SK-N-SH treated with all-trans-retinoic acid at 6 μM for 48 hours (cell line): ENCODE results near the gene GID8.

Experiments used
- ATAC-seq: fragments of 200-7000 bp; cut with Tn5 transposase; 3 replicates; pipeline ENCODE4 v1.9.1; 2020; ENCODE audit warnings: mild to moderate bottlenecking, moderate library complexity
- ARNTL ChIP-seq: fragments of 450-650 bp; formaldehyde crosslinking; IDR thresholded peaks from 2 replicates; pipeline ENCODE4 v1.5.0; 2020; ENCODE audit warnings: low read depth, mild to moderate bottlenecking, moderate library complexity, borderline replicate concordance
- BACH2 ChIP-seq: fragments of 250-450 bp; sonication (Bioruptor Pico); IDR thresholded peaks from 2 replicates; pipeline ENCODE4 v1.9.0; 2021; ENCODE audit warnings: mild to moderate bottlenecking, borderline replicate concordance
- CREB5 ChIP-seq: fragments of 250-450 bp; sonication (Bioruptor Pico); IDR thresholded peaks from 2 replicates; pipeline ENCODE4 v1.5.1; 2020; ENCODE audit warnings: low read depth, mild to moderate bottlenecking, moderate library complexity
- CSDC2 ChIP-seq: fragments of 250-450 bp; sonication (Bioruptor Pico); IDR thresholded peaks from 2 replicates; pipeline ENCODE4 v1.5.0; 2020; ENCODE audit warnings: mild to moderate bottlenecking, moderate library complexity
- ESRRG ChIP-seq: fragments of 250-450 bp; sonication (Bioruptor Pico); IDR thresholded peaks from 2 replicates; pipeline ENCODE4 v1.6.1; 2021; ENCODE audit warnings: mild to moderate bottlenecking
- GLIS3 ChIP-seq: fragments of 250-450 bp; sonication (Bioruptor Pico); IDR thresholded peaks from 2 replicates; pipeline ENCODE4 v1.5.0; 2020; ENCODE audit warnings: mild to moderate bottlenecking, moderate library complexity
- ISL1 ChIP-seq: fragments of 250-450 bp; sonication (Bioruptor Pico); IDR thresholded peaks from 2 replicates; pipeline ENCODE4 v2.1.2; 2022; ENCODE audit warnings: mild to moderate bottlenecking, moderate library complexity
- OSR1 ChIP-seq: fragments of 250-450 bp; sonication (Bioruptor Pico); IDR thresholded peaks from 2 replicates; pipeline ENCODE4 v1.8.0; 2022; ENCODE audit warnings: moderate library complexity, mild to moderate bottlenecking, inconsistent platforms
- PATZ1 ChIP-seq: fragments of 250-450 bp; sonication (Bioruptor Pico); IDR thresholded peaks from 2 replicates; pipeline ENCODE4 v1.8.0; 2020; ENCODE audit warnings: mild to moderate bottlenecking, moderate library complexity, borderline replicate concordance
- PPARA ChIP-seq: fragments of 250-450 bp; sonication (Bioruptor Pico); IDR thresholded peaks from 2 replicates; pipeline ENCODE4 v1.5.0; 2020; ENCODE audit warnings: mild to moderate bottlenecking, borderline replicate concordance
- RARB ChIP-seq: fragments of 250-450 bp; sonication (Bioruptor Pico); IDR thresholded peaks from 2 replicates; pipeline ENCODE4 v1.8.0; 2021; ENCODE audit warnings: mild to moderate bottlenecking, moderate library complexity
- SNAI2 ChIP-seq: fragments of 250-450 bp; sonication (Bioruptor Pico); IDR thresholded peaks from 2 replicates; pipeline ENCODE4 v1.5.0; 2020; ENCODE audit warnings: mild to moderate bottlenecking, moderate library complexity
- TOX ChIP-seq: fragments of 250-450 bp; sonication (Bioruptor Pico); IDR thresholded peaks from 2 replicates; pipeline ENCODE4 v1.8.0; 2021; ENCODE audit warnings: mild to moderate bottlenecking, moderate library complexity, borderline replicate concordance
- TSHZ2 ChIP-seq: fragments of 250-450 bp; sonication (Bioruptor Pico); IDR thresholded peaks from 2 replicates; pipeline ENCODE4 v1.5.0; 2020; ENCODE audit warnings: mild to moderate bottlenecking, moderate library complexity
- ZC3H10 ChIP-seq: fragments of 250-450 bp; sonication (Bioruptor Pico); IDR thresholded peaks from 2 replicates; pipeline ENCODE4 v1.5.1; 2021; ENCODE audit warnings: mild to moderate bottlenecking, moderate library complexity
- ZFP3 ChIP-seq: fragments of 250-450 bp; sonication (Bioruptor Pico); IDR thresholded peaks from 2 replicates; pipeline ENCODE4 v1.5.0; 2020; ENCODE audit warnings: mild to moderate bottlenecking, moderate library complexity
- ZFP30 ChIP-seq: fragments of 450-650 bp; formaldehyde crosslinking; IDR thresholded peaks from 2 replicates; pipeline ENCODE4 v1.5.0; 2022; ENCODE audit warnings: mild to moderate bottlenecking, moderate library complexity
- ZNF565 ChIP-seq: fragments of 450-650 bp; formaldehyde crosslinking; conservative IDR thresholded peaks from 2 replicates; pipeline ENCODE4 v1.5.0; 2020; ENCODE audit warnings: low read depth, mild to moderate bottlenecking, moderate library complexity
- ZNF70 ChIP-seq: fragments of 450-650 bp; formaldehyde crosslinking; IDR thresholded peaks from 2 replicates; pipeline ENCODE4 v1.5.0; 2020; ENCODE audit warnings: mild to moderate bottlenecking, moderate library complexity
- ZNF8 ChIP-seq: fragments of 450-650 bp; formaldehyde crosslinking; IDR thresholded peaks from 2 replicates; pipeline ENCODE4 v1.5.0; 2020; ENCODE audit warnings: mild to moderate bottlenecking, moderate library complexity
- TF ChIP-seq, protein P1 (sequence below): fragments of 250-450 bp; sonication (Bioruptor Pico); IDR thresholded peaks from 2 replicates; pipeline ENCODE4 v1.8.0; 2021; ENCODE audit warnings: low read depth, mild to moderate bottlenecking, moderate library complexity, borderline replicate concordance

The GID8 gene

GRCh38 chr20:62908971-62909791 is 28.8 kb upstream of the GID8 start:
- TF ChIP-seq PATZ1 (no peak), ESRRG (CRISPR knock-in tag) (no peak), OSR1 (CRISPR knock-in tag) (no peak), CREB5 (CRISPR knock-in tag) (no peak), ZNF8 (no peak), PPARA (CRISPR knock-in tag) (no peak), ZC3H10 (CRISPR knock-in tag) (no peak), ZFP3 (CRISPR knock-in tag) (no peak), SNAI2 (CRISPR knock-in tag) (no peak), RARB (CRISPR knock-in tag) (no peak), TSHZ2 (CRISPR knock-in tag) (no peak), ZFP30 (CRISPR knock-in tag) (no peak), BACH2 (CRISPR knock-in tag) (no peak), ARNTL (CRISPR knock-in tag) (no peak), TOX (CRISPR knock-in tag) (no peak), CSDC2 (CRISPR knock-in tag) (no peak)
- TF ChIP-seq, protein P1, sequence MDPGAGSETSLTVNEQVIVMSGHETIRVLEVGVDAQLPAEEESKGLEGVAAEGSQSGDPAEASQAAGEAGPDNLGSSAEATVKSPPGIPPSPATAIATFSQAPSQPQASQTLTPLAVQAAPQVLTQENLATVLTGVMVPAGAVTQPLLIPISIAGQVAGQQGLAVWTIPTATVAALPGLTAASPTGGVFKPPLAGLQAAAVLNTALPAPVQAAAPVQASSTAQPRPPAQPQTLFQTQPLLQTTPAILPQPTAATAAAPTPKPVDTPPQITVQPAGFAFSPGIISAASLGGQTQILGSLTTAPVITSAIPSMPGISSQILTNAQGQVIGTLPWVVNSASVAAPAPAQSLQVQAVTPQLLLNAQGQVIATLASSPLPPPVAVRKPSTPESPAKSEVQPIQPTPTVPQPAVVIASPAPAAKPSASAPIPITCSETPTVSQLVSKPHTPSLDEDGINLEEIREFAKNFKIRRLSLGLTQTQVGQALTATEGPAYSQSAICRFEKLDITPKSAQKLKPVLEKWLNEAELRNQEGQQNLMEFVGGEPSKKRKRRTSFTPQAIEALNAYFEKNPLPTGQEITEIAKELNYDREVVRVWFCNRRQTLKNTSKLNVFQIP (CRISPR knock-in tag), result no peak
- ATAC-seq, result no peak

DNA sequence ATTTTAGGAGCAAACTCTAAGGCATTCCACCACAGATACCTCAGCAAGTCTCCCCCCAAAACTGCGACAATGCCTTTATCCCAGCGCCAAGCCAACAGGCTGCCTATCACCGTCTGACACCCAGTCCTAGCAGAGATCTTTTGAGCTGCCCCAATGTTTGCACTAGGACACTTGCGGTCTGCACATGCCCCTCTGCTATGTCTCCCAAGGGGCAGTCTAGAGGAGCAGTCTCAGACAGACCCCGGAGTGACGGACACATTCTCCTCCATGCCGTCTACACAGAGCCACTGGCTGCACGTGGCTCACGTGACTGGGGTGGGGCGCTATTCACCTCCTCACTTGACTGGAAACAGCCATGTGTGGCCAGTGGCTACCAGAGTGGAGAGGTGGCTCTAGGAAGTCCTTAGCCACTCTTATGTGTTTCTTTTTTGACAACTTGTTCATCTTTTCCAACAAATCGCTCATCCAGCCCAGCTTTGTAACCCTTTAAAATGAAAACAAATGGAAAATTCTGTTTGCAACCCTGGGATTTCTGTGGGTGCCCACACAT is 27.7 kb upstream of the GID8 start:
- no peak for ATAC-seq
- TF ChIP-seq ARNTL (CRISPR knock-in tag) (no peak), ZC3H10 (CRISPR knock-in tag) (no peak), PATZ1 (no peak), PPARA (CRISPR knock-in tag) (no peak), ESRRG (CRISPR knock-in tag) (no peak), CREB5 (CRISPR knock-in tag) (no peak), ISL1 (CRISPR knock-in tag) (no peak), RARB (CRISPR knock-in tag) (no peak), ZNF70 (CRISPR knock-in tag) (no peak), TSHZ2 (CRISPR knock-in tag) (no peak), SNAI2 (CRISPR knock-in tag) (no peak), ZFP3 (CRISPR knock-in tag) (no peak), GLIS3 (CRISPR knock-in tag) (no peak), OSR1 (CRISPR knock-in tag) (no peak), ZNF565 (CRISPR knock-in tag) (no peak), TOX (CRISPR knock-in tag) (no peak), ZNF8 (no peak)
- TF ChIP-seq, protein P1 (CRISPR knock-in tag), result no peak
